Measurements from ENCODE around the gene ZNF587B.
"Not testable (repeated sequence)": the region's sequence is repeated elsewhere in the genome, so short reads cannot be mapped to it uniquely, and the experiment has no call there.

ZNF587B gene

DNA sequence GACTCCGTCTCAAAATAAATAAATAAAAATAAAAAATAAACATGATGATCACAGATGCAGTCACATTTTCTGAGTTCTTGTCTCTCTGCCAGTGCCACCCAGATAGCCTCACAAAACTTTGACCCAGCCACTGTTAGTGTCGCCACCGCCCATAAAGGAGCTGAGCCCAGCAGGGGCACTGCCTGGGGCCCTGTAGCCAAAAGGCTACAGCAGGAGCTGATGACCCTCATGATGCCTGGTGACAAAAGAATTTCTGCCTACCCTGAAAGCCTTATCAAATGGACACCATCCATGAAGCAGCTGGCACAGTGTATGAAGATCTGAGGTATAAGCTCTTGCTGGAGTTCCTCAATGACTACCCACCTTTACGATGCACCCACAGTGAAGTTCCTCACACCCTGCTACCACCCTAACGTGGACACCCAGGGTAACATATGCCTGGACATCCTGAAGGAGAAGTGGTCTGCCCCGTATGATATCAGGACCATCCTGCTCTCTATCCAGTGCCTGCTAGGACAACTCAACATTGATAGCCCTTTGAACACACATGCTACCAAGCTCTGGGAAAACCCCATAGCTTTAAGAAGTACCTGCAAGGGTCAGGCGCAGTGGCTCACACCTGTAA lies 37.9 kb downstream of the ZNF587B start:
- Histone ChIP-seq H3K4me3 (ENCODE audit: low read depth in 1 of 2, low read length in 2 of 2) (no peak overlapping the region), H3K4me2 (ENCODE audit: insufficient read depth, low read length) (no peak overlapping the region), H3K27ac (ENCODE audit: low read length) (no peak overlapping the region), H3K4me1 (ENCODE audit: insufficient read depth, low read length) (no peaks in the 10 kb centered on the region), H4K20me1 (ENCODE audit: insufficient read depth, low read length) (peaks cover 5% of the 10 kb centered on the region; the same call in 1 of the 2 replicates), H3K36me3 (ENCODE audit: insufficient read depth, low read length) (peaks cover 77% of the 10 kb centered on the region), H3K9ac (ENCODE audit: low read depth, low read length) (no peak overlapping the region), H3K27me3 (ENCODE audit: insufficient read depth, low read length, poor library complexity) (no peaks in the 10 kb centered on the region), H2AFZ (ENCODE audit: low read depth, low read length) (no peak overlapping the region), H3K79me2 (ENCODE audit: insufficient read depth, low read length) (peaks cover 77% of the 10 kb centered on the region), H3K9me3 (ENCODE audit: insufficient read depth, low read length, severe bottlenecking) (no peaks in the 10 kb centered on the region)
- ATAC-seq (ENCODE audit: insufficient read depth, low read depth) (peak; percentile 23; the same call in 1 of the 3 replicates), DNase-seq (no peak)
- TF ChIP-seq CTCF (IDR thresholded peaks at IDR 0.05; ENCODE audit: borderline replicate concordance, extremely low read depth, low read length, poor library complexity, severe bottlenecking), result no peak
- no peak for TF ChIP-seq EZH2 (IDR thresholded peaks at IDR 0.05; ENCODE audit: borderline replicate concordance, low read depth, low read length, severe bottlenecking)

DNA sequence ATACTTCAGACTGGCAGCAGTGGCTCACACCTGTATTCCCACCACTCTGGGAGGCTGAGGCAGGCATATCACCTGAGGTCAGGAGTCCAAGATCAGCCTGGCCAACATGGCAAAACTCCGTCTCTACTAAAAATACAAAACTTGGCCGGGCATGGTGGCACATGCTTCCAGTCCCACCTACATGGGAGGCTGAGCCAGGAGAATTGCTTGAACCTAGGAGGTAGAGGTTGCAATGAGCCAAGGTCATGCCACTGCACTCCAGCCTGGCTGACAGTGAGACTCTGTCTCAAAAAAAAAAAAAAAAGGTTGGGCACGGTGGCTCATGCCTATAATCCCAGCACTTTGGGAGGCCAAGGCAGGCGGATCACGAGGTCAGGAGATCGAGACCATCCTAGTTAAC lies 39.6 kb downstream of the ZNF587B start:
- H3K4me3 ChIP-seq (ENCODE audit: low read depth in 1 of 2, low read length in 2 of 2); H3K9me3 ChIP-seq (ENCODE audit: insufficient read depth, low read length, severe bottlenecking); H3K4me2 ChIP-seq (ENCODE audit: insufficient read depth, low read length); H4K20me1 ChIP-seq (ENCODE audit: insufficient read depth, low read length); H3K27me3 ChIP-seq (ENCODE audit: insufficient read depth, low read length, poor library complexity); H2AFZ ChIP-seq (ENCODE audit: low read depth, low read length); H3K4me1 ChIP-seq (ENCODE audit: insufficient read depth, low read length); ATAC-seq (ENCODE audit: insufficient read depth, low read depth); H3K27ac ChIP-seq (ENCODE audit: low read length); DNase-seq; H3K9ac ChIP-seq (ENCODE audit: low read depth, low read length): not testable (repeated sequence)
- peaks cover 77% of the 10 kb centered on the region for H3K79me2 ChIP-seq (ENCODE audit: insufficient read depth, low read length)
- H3K36me3 ChIP-seq (ENCODE audit: insufficient read depth, low read length), result peaks cover 80% of the 10 kb centered on the region

DNA sequence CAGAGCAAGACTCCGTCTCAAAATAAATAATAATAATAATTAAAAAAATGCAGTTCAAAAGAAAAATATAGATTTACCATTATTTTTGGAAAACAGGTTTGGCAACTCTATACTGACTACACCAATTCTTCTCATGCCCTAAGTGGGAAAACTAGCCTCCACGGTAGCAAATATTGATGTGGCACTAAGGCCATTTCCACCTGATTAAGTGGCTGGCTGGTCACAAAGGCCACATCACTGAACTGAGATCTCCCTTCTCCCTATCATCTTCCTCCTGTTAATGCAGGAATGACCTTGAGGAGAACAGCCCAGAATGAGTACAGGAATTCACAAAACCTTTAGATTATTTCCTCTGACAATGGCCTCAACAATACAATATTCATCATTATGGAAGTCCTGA lies 40.1 kb downstream of the ZNF587B start:
- Histone ChIP-seq H3K79me2 (ENCODE audit: insufficient read depth, low read length) (peaks cover 73% of the 10 kb centered on the region), H3K4me2 (ENCODE audit: insufficient read depth, low read length) (no peak overlapping the region), H3K4me3 (ENCODE audit: low read depth in 1 of 2, low read length in 2 of 2) (no peak overlapping the region), H3K9ac (ENCODE audit: low read depth, low read length) (no peak overlapping the region), H3K36me3 (ENCODE audit: insufficient read depth, low read length) (peaks cover 77% of the 10 kb centered on the region), H4K20me1 (ENCODE audit: insufficient read depth, low read length) (peaks cover 5% of the 10 kb centered on the region; the same call in 1 of the 2 replicates), H3K9me3 (ENCODE audit: insufficient read depth, low read length, severe bottlenecking) (peaks cover 2% of the 10 kb centered on the region), H3K27ac (ENCODE audit: low read length) (no peak overlapping the region), H2AFZ (ENCODE audit: low read depth, low read length) (no peak overlapping the region), H3K27me3 (ENCODE audit: insufficient read depth, low read length, poor library complexity) (no peaks in the 10 kb centered on the region), H3K4me1 (ENCODE audit: insufficient read depth, low read length) (no peaks in the 10 kb centered on the region)
- DNase-seq (no peak), ATAC-seq (ENCODE audit: insufficient read depth, low read depth) (no peak)
- TF ChIP-seq EZH2 (IDR thresholded peaks at IDR 0.05; ENCODE audit: borderline replicate concordance, low read depth, low read length, severe bottlenecking) (no peak), CTCF (IDR thresholded peaks at IDR 0.05; ENCODE audit: borderline replicate concordance, extremely low read depth, low read length, poor library complexity, severe bottlenecking) (no peak)

DNA sequence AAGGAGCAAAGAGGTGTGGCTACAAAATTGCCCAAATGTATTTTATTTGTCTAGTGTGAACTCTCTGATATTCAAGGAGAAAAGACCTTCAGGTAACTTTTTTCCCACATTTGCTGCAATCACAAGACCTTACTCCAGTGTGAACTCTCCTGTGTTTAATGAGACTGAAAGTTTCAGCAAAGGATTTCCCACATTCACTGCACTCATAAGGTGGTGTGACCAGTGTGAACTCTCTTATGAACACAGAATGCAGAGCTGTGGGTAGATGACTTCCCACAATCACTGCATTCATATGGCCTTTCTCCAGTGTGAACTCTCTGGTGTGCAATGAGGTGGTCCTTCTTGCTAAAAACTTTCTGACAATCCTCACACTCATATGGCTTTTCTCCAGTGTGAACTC lies 42.4 kb downstream of the ZNF587B start:
- Histone ChIP-seq H3K79me2 (ENCODE audit: insufficient read depth, low read length) (peaks cover 72% of the 10 kb centered on the region), H3K4me3 (ENCODE audit: low read depth in 1 of 2, low read length in 2 of 2) (no peak overlapping the region), H3K4me1 (ENCODE audit: insufficient read depth, low read length) (no peaks in the 10 kb centered on the region), H4K20me1 (ENCODE audit: insufficient read depth, low read length) (peaks cover 11% of the 10 kb centered on the region; the same call in 1 of the 2 replicates), H3K36me3 (ENCODE audit: insufficient read depth, low read length) (peaks cover 79% of the 10 kb centered on the region), H3K27ac (ENCODE audit: low read length) (no peak overlapping the region), H3K27me3 (ENCODE audit: insufficient read depth, low read length, poor library complexity) (no peaks in the 10 kb centered on the region), H3K9me3 (ENCODE audit: insufficient read depth, low read length, severe bottlenecking) (peaks cover 2% of the 10 kb centered on the region), H3K9ac (ENCODE audit: low read depth, low read length) (no peak overlapping the region), H3K4me2 (ENCODE audit: insufficient read depth, low read length) (no peak overlapping the region), H2AFZ (ENCODE audit: low read depth, low read length) (no peak overlapping the region)
- DNase-seq (no peak), ATAC-seq (ENCODE audit: insufficient read depth, low read depth) (no peak)
- no peak for TF ChIP-seq CTCF (IDR thresholded peaks at IDR 0.05; ENCODE audit: borderline replicate concordance, extremely low read depth, low read length, poor library complexity, severe bottlenecking)
- TF ChIP-seq EZH2 (IDR thresholded peaks at IDR 0.05; ENCODE audit: borderline replicate concordance, low read depth, low read length, severe bottlenecking), result no peak

GRCh38 chr19:57873883-57874799 lies 44.0 kb downstream of the ZNF587B start:
- DNase-seq; H3K4me1 ChIP-seq (ENCODE audit: insufficient read depth, low read length); H3K9ac ChIP-seq (ENCODE audit: low read depth, low read length); H3K4me3 ChIP-seq (ENCODE audit: low read depth in 1 of 2, low read length in 2 of 2); H2AFZ ChIP-seq (ENCODE audit: low read depth, low read length); H3K27me3 ChIP-seq (ENCODE audit: insufficient read depth, low read length, poor library complexity); ATAC-seq (ENCODE audit: insufficient read depth, low read depth); H3K9me3 ChIP-seq (ENCODE audit: insufficient read depth, low read length, severe bottlenecking); H3K27ac ChIP-seq (ENCODE audit: low read length); H3K4me2 ChIP-seq (ENCODE audit: insufficient read depth, low read length): not testable (repeated sequence)
- H4K20me1 ChIP-seq (ENCODE audit: insufficient read depth, low read length), result peaks cover 11% of the 10 kb centered on the region; the same call in 1 of the 2 replicates
- H3K36me3 ChIP-seq (ENCODE audit: insufficient read depth, low read length), result peaks cover 82% of the 10 kb centered on the region
- H3K79me2 ChIP-seq (ENCODE audit: insufficient read depth, low read length), result peaks cover 74% of the 10 kb centered on the region
